SK-N-SH (cell line): ENCODE data around the gene KLHL14. TPM values are rescaled to one million over a fixed set of nuclear protein-coding genes. Genes with fewer than 3 reads are reported as not detected.

Source experiments
- CTCF ChIA-PET: fragments of 300-600, 350-600 bp; formaldehyde crosslinking; extraction: SDS; loops from one replicate; lab custom pipeline; 2021; lab: Yijun Ruan, JAX
- POLR2A ChIA-PET: fragments of 350-600 bp; sonication (Branson Sonifier 250); formaldehyde crosslinking; extraction: SDS; loops from one replicate; lab custom pipeline; 2020; ENCODE audit warnings: antibody characterized with exemption, inconsistent platforms; lab: Yijun Ruan, JAX
- DNase-seq: peaks from one replicate; pipeline ENCODE4 v3.0.0; 2012
- H2AFZ ChIP-seq: fragments of 200-600 bp; sonication (generic); 2 replicates; pipeline ENCODE4 v1.8.1; 2016; ENCODE audit warnings: antibody characterized with exemption, mild to moderate bottlenecking, low read depth
- H3F3A ChIP-seq: fragments of 200-600 bp; sonication (generic); replicated peaks from 2 replicates; pipeline ENCODE3; 2016; ENCODE audit warnings: antibody characterized with exemption, mild to moderate bottlenecking; ENCODE audit not compliant: insufficient read depth
- H3K27ac ChIP-seq, 2 experiments: fragments of 200-500 bp in 1 of 2; fragments of 200-600 bp in 1 of 2; sonication (Bioruptor generic) in 1 of 2; sonication (generic), shearing (Covaris generic) in 1 of 2; 2 replicates each; pipeline versions ENCODE4 v1.5.1 to v1.6.1; 2014 to 2016; ENCODE audit warnings: low read depth in 2 of 2, inconsistent platforms in 1 of 2, low read length in 1 of 2, mild to moderate bottlenecking in 1 of 2, mixed read lengths in 1 of 2
- H3K27me3 ChIP-seq: fragments of 200-600 bp; sonication (generic), shearing (Covaris generic); 2 replicates; pipeline ENCODE4 v1.6.1; 2016; ENCODE audit warnings: mixed run types; ENCODE audit not compliant: insufficient read depth
- H3K36me3 ChIP-seq, 2 experiments: fragments of 200-500 bp in 1 of 2; fragments of 200-600 bp in 1 of 2; sonication (Bioruptor generic) in 1 of 2; sonication (generic) in 1 of 2; replicated peaks in 1 of 2; 2 replicates each; pipeline versions ENCODE3 to v1.5.1; 2014 to 2016; ENCODE audit warnings: low read length in 1 of 2, mild to moderate bottlenecking in 1 of 2; ENCODE audit not compliant: insufficient read depth in 2 of 2, control insufficient read depth in 1 of 2
- H3K4me1 ChIP-seq, 2 experiments: fragments of 200-500 bp in 1 of 2; fragments of 200-600 bp in 1 of 2; sonication (Bioruptor generic) in 1 of 2; sonication (generic), shearing (Covaris generic) in 1 of 2; 2 replicates each; pipeline versions ENCODE4 v1.5.1 to v1.6.1; 2014 to 2016; ENCODE audit warnings: low read depth in 1 of 2, low read length in 1 of 2, mixed run types in 1 of 2; ENCODE audit not compliant: insufficient read depth in 2 of 2, control insufficient read depth in 1 of 2
- H3K4me2 ChIP-seq: fragments of 200-600 bp; sonication (generic), shearing (Covaris generic); 2 replicates; pipeline ENCODE4 v1.6.1; 2017; ENCODE audit warnings: mixed run types
- H3K4me3 ChIP-seq, 2 experiments: fragments of 200-500 bp in 1 of 2; fragments of 200-600 bp in 1 of 2; sonication (Bioruptor generic) in 1 of 2; sonication (generic), shearing (Covaris generic) in 1 of 2; 2 replicates each; pipeline versions ENCODE4 v1.5.1 to v1.8.1; 2014 to 2016; ENCODE audit warnings: low read depth in 2 of 2, inconsistent platforms in 1 of 2, low read length in 1 of 2, mild to moderate bottlenecking in 1 of 2, mixed read lengths in 1 of 2, moderate library complexity in 1 of 2
- H3K79me2 ChIP-seq: fragments of 200-600 bp; sonication (generic); 2 replicates; pipeline ENCODE4 v1.8.1; 2017; ENCODE audit warnings: mild to moderate bottlenecking; ENCODE audit not compliant: insufficient read depth
- H3K9ac ChIP-seq: fragments of 200-600 bp; sonication (generic); 2 replicates; pipeline ENCODE4 v1.6.1; 2017; ENCODE audit warnings: mixed run types
- H3K9me2 ChIP-seq: fragments of 200-600 bp; sonication (generic); 2 replicates; pipeline ENCODE4 v1.6.1; 2017; ENCODE audit warnings: mixed run types
- H3K9me3 ChIP-seq: fragments of 200-600 bp; sonication (generic); 2 replicates; pipeline ENCODE4 v1.6.1; 2017; ENCODE audit warnings: mixed run types, mild to moderate bottlenecking, moderate library complexity
- H4K20me1 ChIP-seq: fragments of 200-600 bp; sonication (generic); 2 replicates; pipeline ENCODE4 v1.6.1; 2017; ENCODE audit warnings: mild to moderate bottlenecking, mixed run types; ENCODE audit not compliant: insufficient read depth
- CHD2 ChIP-seq: fragments of 150-350 bp; IDR thresholded peaks from 2 replicates; pipeline ENCODE4 v1.6.1; 2018; ENCODE audit warnings: low read length; ENCODE audit not compliant: partially characterized antibody
- ELF1 ChIP-seq: IDR thresholded peaks from 2 replicates; pipeline ENCODE4 v1.4.0; 2012
- EP300 ChIP-seq, 2 experiments: IDR thresholded peaks; 2 replicates each; pipeline versions ENCODE4 v1.4.0 to v1.6.1; 2012; ENCODE audit warnings: borderline replicate concordance in 1 of 2, low read depth in 1 of 2, low read length in 1 of 2
- EZH2phosphoT487 ChIP-seq: fragments of 200-600 bp; sonication (generic); IDR thresholded peaks from 2 replicates; pipeline ENCODE4 v1.6.1; 2017; ENCODE audit warnings: low read depth, mixed run types, mild to moderate bottlenecking, antibody characterized with exemption, moderate library complexity, borderline replicate concordance
- FOSL2 ChIP-seq: IDR thresholded peaks from 2 replicates; pipeline ENCODE4 v1.4.0; 2012; ENCODE audit warnings: low read depth, mild to moderate bottlenecking, moderate library complexity, borderline replicate concordance
- FOXJ3 ChIP-seq: sonication (generic); formaldehyde crosslinking; IDR thresholded peaks from 2 replicates; pipeline ENCODE4 v1.5.1; 2020; ENCODE audit warnings: mild to moderate bottlenecking, missing genetic modification reagents
- GABPA ChIP-seq: IDR thresholded peaks from 2 replicates; pipeline ENCODE4 v1.4.0; 2012; ENCODE audit warnings: low read depth, mild to moderate bottlenecking
- GATA2 ChIP-seq: sonication (generic); formaldehyde crosslinking; IDR thresholded peaks from 2 replicates; pipeline ENCODE4 v1.5.0; 2020; ENCODE audit warnings: mild to moderate bottlenecking, missing genetic modification reagents
- NRF1 ChIP-seq: IDR thresholded peaks from 2 replicates; pipeline ENCODE4 v1.6.1; 2012; ENCODE audit warnings: low read depth, mild to moderate bottlenecking, low read length
- RCOR1 ChIP-seq: fragments of 150-350 bp; IDR thresholded peaks from 2 replicates; pipeline ENCODE4 v1.6.1; 2017; ENCODE audit warnings: antibody characterized with exemption, low read length
- RFX5 ChIP-seq: IDR thresholded peaks from 2 replicates; pipeline ENCODE4 v1.6.1; 2012; ENCODE audit warnings: mild to moderate bottlenecking, improper control_type of control experiment, low read length
- SMC3 ChIP-seq: IDR thresholded peaks from 2 replicates; pipeline ENCODE4 v1.6.1; 2012; ENCODE audit warnings: low read depth, low read length, improper control_type of control experiment
- YY1 ChIP-seq: IDR thresholded peaks from 2 replicates; pipeline ENCODE4 v1.4.0; 2012; ENCODE audit warnings: low read depth, mild to moderate bottlenecking
- WGBS: methylation state at CpG from one replicate; pipeline ENCODE4 v1.1.6; 2017; ENCODE audit warnings: low lambda C conversion rate; 5-methylcytosine and 5-hydroxymethylcytosine counted together
- polyA plus RNA-seq, 3 experiments: library from polyadenylated mRNA; depleted of rRNA; stranded (reverse); fragments of >200 nt; gene quantifications; 2 replicates each; pipeline ENCODE4 v1.2.3, GENCODE V29; 2012
- TF ChIP-seq, protein P1 (sequence below): IDR thresholded peaks from 2 replicates; pipeline ENCODE4; 2012
- TF ChIP-seq, protein P2 (sequence below): fragments of 200-600 bp; sonication (generic); IDR thresholded peaks from 2 replicates; pipeline ENCODE4 v1.6.1; 2017; ENCODE audit warnings: antibody characterized with exemption, mild to moderate bottlenecking, moderate library complexity
- TF ChIP-seq, protein P3 (sequence below): IDR thresholded peaks from 2 replicates; pipeline ENCODE4 v1.4.0; 2012; ENCODE audit warnings: low read depth, borderline replicate concordance
- TF ChIP-seq, protein P4 (sequence below): fragments of 150-350 bp; IDR thresholded peaks from 2 replicates; pipeline ENCODE4 v1.6.1; 2017; ENCODE audit warnings: antibody characterized with exemption, low read length, low read depth, borderline replicate concordance
- TF ChIP-seq, protein P5 (sequence below): IDR thresholded peaks from 2 replicates; pipeline ENCODE4 v1.4.0; 2012; ENCODE audit warnings: low read depth

Gene KLHL14
- polyA plus RNA-seq, 1 of the 3 experiments (the other 2 are of a cell fraction): not detected

DNA sequence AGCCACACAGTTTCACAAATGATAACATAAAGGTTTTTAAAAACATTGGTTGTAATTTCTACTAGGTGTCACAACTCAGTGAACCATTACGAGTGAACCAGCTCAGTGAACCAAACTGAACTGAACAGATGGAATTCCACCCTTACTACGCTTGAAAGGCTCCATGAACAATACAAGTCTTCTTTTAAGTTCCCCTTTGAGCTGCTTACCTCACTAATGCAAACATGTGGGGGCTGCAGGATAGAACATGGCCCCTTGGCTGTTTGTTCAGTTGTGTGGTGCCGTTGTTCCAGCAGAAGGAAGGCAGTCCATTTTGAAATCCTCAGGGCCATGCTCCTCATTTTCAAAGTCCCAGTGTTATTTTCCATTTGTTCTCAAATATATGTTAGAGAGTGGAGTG lies 30.7 kb upstream of the KLHL14 start:
- POLR2A ChIA-PET: no interaction called here
- TF ChIP-seq, protein P1, sequence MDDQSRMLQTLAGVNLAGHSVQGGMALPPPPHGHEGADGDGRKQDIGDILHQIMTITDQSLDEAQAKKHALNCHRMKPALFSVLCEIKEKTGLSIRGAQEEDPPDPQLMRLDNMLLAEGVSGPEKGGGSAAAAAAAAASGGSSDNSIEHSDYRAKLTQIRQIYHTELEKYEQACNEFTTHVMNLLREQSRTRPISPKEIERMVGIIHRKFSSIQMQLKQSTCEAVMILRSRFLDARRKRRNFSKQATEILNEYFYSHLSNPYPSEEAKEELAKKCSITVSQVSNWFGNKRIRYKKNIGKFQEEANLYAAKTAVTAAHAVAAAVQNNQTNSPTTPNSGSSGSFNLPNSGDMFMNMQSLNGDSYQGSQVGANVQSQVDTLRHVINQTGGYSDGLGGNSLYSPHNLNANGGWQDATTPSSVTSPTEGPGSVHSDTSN: no peak
- TF ChIP-seq GATA2 (CRISPR knock-in tag) (no peak), CHD2 (no peak), EZH2phosphoT487 (no peak), RFX5 (no peak), GABPA (no peak), ELF1 (no peak), RCOR1 (no peak), YY1 (no peak), FOXJ3 (no peak), NRF1 (no peak), EP300 (IDR thresholded peaks at IDR 0.05; ENCODE audit: borderline replicate concordance in 1 of 2, low read depth in 1 of 2, low read length in 1 of 2) (no peak), FOSL2 (no peak), SMC3 (no peak)
- TF ChIP-seq, protein P2, sequence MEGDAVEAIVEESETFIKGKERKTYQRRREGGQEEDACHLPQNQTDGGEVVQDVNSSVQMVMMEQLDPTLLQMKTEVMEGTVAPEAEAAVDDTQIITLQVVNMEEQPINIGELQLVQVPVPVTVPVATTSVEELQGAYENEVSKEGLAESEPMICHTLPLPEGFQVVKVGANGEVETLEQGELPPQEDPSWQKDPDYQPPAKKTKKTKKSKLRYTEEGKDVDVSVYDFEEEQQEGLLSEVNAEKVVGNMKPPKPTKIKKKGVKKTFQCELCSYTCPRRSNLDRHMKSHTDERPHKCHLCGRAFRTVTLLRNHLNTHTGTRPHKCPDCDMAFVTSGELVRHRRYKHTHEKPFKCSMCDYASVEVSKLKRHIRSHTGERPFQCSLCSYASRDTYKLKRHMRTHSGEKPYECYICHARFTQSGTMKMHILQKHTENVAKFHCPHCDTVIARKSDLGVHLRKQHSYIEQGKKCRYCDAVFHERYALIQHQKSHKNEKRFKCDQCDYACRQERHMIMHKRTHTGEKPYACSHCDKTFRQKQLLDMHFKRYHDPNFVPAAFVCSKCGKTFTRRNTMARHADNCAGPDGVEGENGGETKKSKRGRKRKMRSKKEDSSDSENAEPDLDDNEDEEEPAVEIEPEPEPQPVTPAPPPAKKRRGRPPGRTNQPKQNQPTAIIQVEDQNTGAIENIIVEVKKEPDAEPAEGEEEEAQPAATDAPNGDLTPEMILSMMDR: no peak
- TF ChIP-seq, protein P3, sequence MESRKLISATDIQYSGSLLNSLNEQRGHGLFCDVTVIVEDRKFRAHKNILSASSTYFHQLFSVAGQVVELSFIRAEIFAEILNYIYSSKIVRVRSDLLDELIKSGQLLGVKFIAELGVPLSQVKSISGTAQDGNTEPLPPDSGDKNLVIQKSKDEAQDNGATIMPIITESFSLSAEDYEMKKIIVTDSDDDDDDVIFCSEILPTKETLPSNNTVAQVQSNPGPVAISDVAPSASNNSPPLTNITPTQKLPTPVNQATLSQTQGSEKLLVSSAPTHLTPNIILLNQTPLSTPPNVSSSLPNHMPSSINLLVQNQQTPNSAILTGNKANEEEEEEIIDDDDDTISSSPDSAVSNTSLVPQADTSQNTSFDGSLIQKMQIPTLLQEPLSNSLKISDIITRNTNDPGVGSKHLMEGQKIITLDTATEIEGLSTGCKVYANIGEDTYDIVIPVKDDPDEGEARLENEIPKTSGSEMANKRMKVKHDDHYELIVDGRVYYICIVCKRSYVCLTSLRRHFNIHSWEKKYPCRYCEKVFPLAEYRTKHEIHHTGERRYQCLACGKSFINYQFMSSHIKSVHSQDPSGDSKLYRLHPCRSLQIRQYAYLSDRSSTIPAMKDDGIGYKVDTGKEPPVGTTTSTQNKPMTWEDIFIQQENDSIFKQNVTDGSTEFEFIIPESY: no peak
- TF ChIP-seq, protein P4, sequence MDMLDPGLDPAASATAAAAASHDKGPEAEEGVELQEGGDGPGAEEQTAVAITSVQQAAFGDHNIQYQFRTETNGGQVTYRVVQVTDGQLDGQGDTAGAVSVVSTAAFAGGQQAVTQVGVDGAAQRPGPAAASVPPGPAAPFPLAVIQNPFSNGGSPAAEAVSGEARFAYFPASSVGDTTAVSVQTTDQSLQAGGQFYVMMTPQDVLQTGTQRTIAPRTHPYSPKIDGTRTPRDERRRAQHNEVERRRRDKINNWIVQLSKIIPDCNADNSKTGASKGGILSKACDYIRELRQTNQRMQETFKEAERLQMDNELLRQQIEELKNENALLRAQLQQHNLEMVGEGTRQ: no peak
- TF ChIP-seq, protein P5, sequence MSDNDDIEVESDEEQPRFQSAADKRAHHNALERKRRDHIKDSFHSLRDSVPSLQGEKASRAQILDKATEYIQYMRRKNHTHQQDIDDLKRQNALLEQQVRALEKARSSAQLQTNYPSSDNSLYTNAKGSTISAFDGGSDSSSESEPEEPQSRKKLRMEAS: no peak
- H3K9me2 ChIP-seq: no peaks in the 10 kb centered on the region
- H3K4me1 ChIP-seq: no peaks in the 10 kb centered on the region
- H3K9ac ChIP-seq: no peak overlapping the region
- H3K79me2 ChIP-seq: no peaks in the 10 kb centered on the region
- no peak overlapping the region for H2AFZ ChIP-seq
- 16% methylated on average over 3 of the region's 3 CpGs for WGBS
- no peaks in the 10 kb centered on the region for H3K27me3 ChIP-seq
- no peaks in the 10 kb centered on the region for H3K9me3 ChIP-seq
- CTCF ChIA-PET: interaction anchor here (0.9 to 1.5 kb wide), 3 partner anchors 12 to 89 kb away, joined by 3 read pairs; no protein-coding TSS in a partner anchor
- H3F3A ChIP-seq: no peaks in the 10 kb centered on the region
- no peak for DNase-seq
- H3K4me3 ChIP-seq: no peak overlapping the region
- no peaks in the 10 kb centered on the region for H4K20me1 ChIP-seq
- H3K4me2 ChIP-seq: no peak overlapping the region
- no peak overlapping the region for H3K27ac ChIP-seq
- no peaks in the 10 kb centered on the region for H3K36me3 ChIP-seq
